A549 (cell line): ENCODE measurements around the gene CUX1. TPM values are rescaled to one million over a fixed set of nuclear protein-coding genes. Genes with fewer than 3 reads are reported as not detected.

ENCODE experiments used
- ATAC-seq, 2 experiments: fragments of 200-7000 bp in 1 of 2; fragments of >200 bp in 1 of 2; cut with Nextera tagmentation in 1 of 2; cut with Tn5 transposase in 1 of 2; 3 replicates each; pipeline versions ENCODE4 v1.8.0 to v1.9.1; 2018 to 2020; ENCODE audit warnings: mild to moderate bottlenecking in 1 of 2, moderate library complexity in 1 of 2
- CTCF ChIA-PET: fragments of 300-600 bp; sonication (Branson Sonifier 250); formaldehyde crosslinking; extraction: SDS; loops from one replicate; lab custom pipeline; 2021; ENCODE audit warnings: antibody characterized with exemption, inconsistent platforms; lab: Yijun Ruan, JAX
- POLR2A ChIA-PET: fragments of 350-600 bp; formaldehyde crosslinking; extraction: SDS; loops from one replicate; lab custom pipeline; 2021; ENCODE audit warnings: antibody characterized with exemption, inconsistent platforms; lab: Yijun Ruan, JAX
- DNase-seq, 2 experiments: peaks; one replicate each; pipeline versions ENCODE4 v3.0.0 to v3.0.0-alpha.2; 2011 to 2016; ENCODE audit warnings: low read depth in 1 of 2, low spot score in 1 of 2
- FAIRE-seq: peaks from 2 replicates; lab custom pipeline; 2011; peaks lifted over from hg19 to GRCh38; lab: Jason Lieb, UNC
- H3K27ac ChIP-seq, 2 experiments: fragments of >200 bp; sonication (Bioruptor Twin); formaldehyde crosslinking; 3 replicates each; pipeline ENCODE4 v1.5.1; 2016 to 2017
- H3K4me1 ChIP-seq: fragments of >200 bp; sonication (Bioruptor Twin); formaldehyde crosslinking; 3 replicates; pipeline ENCODE4 v1.6.1; 2016
- H3K4me2 ChIP-seq: fragments of >200 bp; sonication (Bioruptor Twin); formaldehyde crosslinking; 3 replicates; pipeline ENCODE4 v1.6.1; 2016
- H3K4me3 ChIP-seq: fragments of >200 bp; sonication (Bioruptor Twin); formaldehyde crosslinking; 3 replicates; pipeline ENCODE4 v1.5.1; 2016
- H3K9me3 ChIP-seq: fragments of >200 bp; sonication (Bioruptor Twin); formaldehyde crosslinking; 3 replicates; pipeline ENCODE4 v1.6.1; 2016
- CBX2 ChIP-seq: fragments of 200-600 bp; sonication (generic); IDR thresholded peaks from 2 replicates; pipeline ENCODE4 v1.6.1; 2016; ENCODE audit warnings: low read depth, mild to moderate bottlenecking, borderline replicate concordance
- CHD2 ChIP-seq: fragments of 150-350 bp; IDR thresholded peaks from 2 replicates; pipeline ENCODE4 v1.6.1; 2014; ENCODE audit warnings: low read length; ENCODE audit not compliant: partially characterized antibody
- EP300 ChIP-seq, 2 experiments: fragments of >200 bp; sonication (Bioruptor Twin); formaldehyde crosslinking; IDR thresholded peaks; 2 replicates in 1 of 2; 3 replicates in 1 of 2; pipeline ENCODE4 v1.6.1; 2016 to 2017
- FOSL2 ChIP-seq, 2 experiments: fragments of 450-650 bp in 1 of 2; fragments of >200 bp in 1 of 2; sonication (Bioruptor Twin) in 1 of 2; formaldehyde crosslinking; IDR thresholded peaks; 2 replicates each; pipeline versions ENCODE4 v1.5.0 to v1.6.1; 2016 to 2020; ENCODE audit warnings: mild to moderate bottlenecking in 1 of 2, moderate library complexity in 1 of 2
- HEYL ChIP-seq: fragments of 250-450 bp; sonication (Bioruptor Pico); IDR thresholded peaks from 2 replicates; pipeline ENCODE4 v1.8.0; 2021; ENCODE audit warnings: mild to moderate bottlenecking, moderate library complexity
- HOXA7 ChIP-seq: fragments of 250-450 bp; sonication (Bioruptor Pico); IDR thresholded peaks from 2 replicates; pipeline ENCODE4 v1.5.0; 2020; ENCODE audit warnings: mild to moderate bottlenecking, moderate library complexity
- HOXB13 ChIP-seq: fragments of 250-450 bp; sonication (Bioruptor Pico); IDR thresholded peaks from 2 replicates; pipeline ENCODE4 v1.5.0; 2020; ENCODE audit warnings: low read depth, mild to moderate bottlenecking, moderate library complexity
- HOXB5 ChIP-seq: fragments of 250-450 bp; sonication (Bioruptor Pico); IDR thresholded peaks from 2 replicates; pipeline ENCODE4 v1.5.0; 2020; ENCODE audit warnings: mild to moderate bottlenecking, moderate library complexity
- JUN ChIP-seq, 2 experiments: fragments of >200 bp; sonication (Bioruptor Twin); formaldehyde crosslinking; IDR thresholded peaks; 2 replicates in 1 of 2; 3 replicates in 1 of 2; pipeline ENCODE4 v1.6.1; 2016 to 2017
- KDM5A ChIP-seq: fragments of 200-600 bp; sonication (generic); IDR thresholded peaks from 2 replicates; pipeline ENCODE4 v1.6.1; 2016; ENCODE audit warnings: antibody characterized with exemption, mild to moderate bottlenecking
- MYC ChIP-seq: IDR thresholded peaks from 2 replicates; pipeline ENCODE4 v1.6.1; 2012; ENCODE audit warnings: mild to moderate bottlenecking, inconsistent platforms, low read length, improper control_type of control experiment, borderline replicate concordance
- PHF8 ChIP-seq: fragments of 200-600 bp; sonication (generic); IDR thresholded peaks from 2 replicates; pipeline ENCODE4 v1.6.1; 2016; ENCODE audit warnings: low read depth, mild to moderate bottlenecking, antibody characterized with exemption, moderate library complexity, borderline replicate concordance
- POLR2A ChIP-seq: IDR thresholded peaks from 2 replicates; pipeline ENCODE4 v1.6.1; 2012; ENCODE audit warnings: mild to moderate bottlenecking, low read length
- RAD21 ChIP-seq, 2 experiments: fragments of >200 bp in 1 of 2; sonication (Bioruptor Twin) in 1 of 2; formaldehyde crosslinking in 1 of 2; IDR thresholded peaks in 1 of 2; conservative IDR thresholded peaks in 1 of 2; 2 replicates in 1 of 2; 3 replicates in 1 of 2; pipeline ENCODE4 v1.6.1; 2012 to 2018; ENCODE audit warnings: inconsistent platforms in 1 of 2
- RARB ChIP-seq: fragments of 250-450 bp; sonication (Bioruptor Pico); IDR thresholded peaks from 2 replicates; pipeline ENCODE4 v1.8.0; 2021; ENCODE audit warnings: mild to moderate bottlenecking, moderate library complexity
- RCOR1 ChIP-seq: fragments of 150-350 bp; IDR thresholded peaks from 2 replicates; pipeline ENCODE4 v1.6.1; 2014; ENCODE audit warnings: antibody characterized with exemption, low read length, low read depth
- RNF2 ChIP-seq: fragments of 200-600 bp; sonication (generic); IDR thresholded peaks from 2 replicates; pipeline ENCODE4 v1.6.1; 2016; ENCODE audit warnings: low read depth, mild to moderate bottlenecking, antibody characterized with exemption, moderate library complexity, borderline replicate concordance
- SREBF2 ChIP-seq: fragments of 450-650 bp; IDR thresholded peaks from 2 replicates; pipeline ENCODE4 v1.6.1; 2014; ENCODE audit warnings: mild to moderate bottlenecking, moderate library complexity
- TFCP2L1 ChIP-seq: fragments of 250-450 bp; sonication (Bioruptor Pico); IDR thresholded peaks from 2 replicates; pipeline ENCODE4 v1.5.0; 2021; ENCODE audit warnings: mild to moderate bottlenecking
- TP53 ChIP-seq: fragments of 250-450 bp; sonication (Bioruptor Pico); IDR thresholded peaks from 2 replicates; pipeline ENCODE4 v1.5.0; 2021; ENCODE audit warnings: mild to moderate bottlenecking, moderate library complexity
- ZC3H11A ChIP-seq: fragments of 450-650 bp; IDR thresholded peaks from 2 replicates; pipeline ENCODE4 v1.6.1; 2014; ENCODE audit warnings: antibody characterized with exemption, mild to moderate bottlenecking
- ZFP36 ChIP-seq: fragments of 450-650 bp; IDR thresholded peaks from 2 replicates; pipeline ENCODE4 v1.6.1; 2014; ENCODE audit warnings: borderline replicate concordance; ENCODE audit not compliant: partially characterized antibody
- ZNF302 ChIP-seq: fragments of 250-450 bp; sonication (Bioruptor Pico); IDR thresholded peaks from 2 replicates; pipeline ENCODE4 v1.9.0; 2021; ENCODE audit warnings: inconsistent platforms, mild to moderate bottlenecking, moderate library complexity
- WGBS: methylation state at CpG from one replicate; pipeline ENCODE4 v1.1.6; 2017; ENCODE audit errors: missing lambda C conversion rate; 5-methylcytosine and 5-hydroxymethylcytosine counted together
- polyA plus RNA-seq, 4 experiments: library from polyadenylated mRNA; depleted of rRNA in 3 of 4; stranded (reverse); fragments of >200 nt; fragmentation: RNase III in 1 of 4; extraction: RNeasy Plus Mini Kit Qiagen cat#74134 plus additional on column Dnase treatment in 1 of 4; gene quantifications; 2 replicates in 3 of 4; 3 replicates in 1 of 4; pipeline ENCODE4 v1.2.3, GENCODE V29; 2011 to 2017
- TF ChIP-seq, protein P1 (sequence below): fragments of >200 bp; sonication (Bioruptor Twin); formaldehyde crosslinking; IDR thresholded peaks from 3 replicates; pipeline ENCODE4 v1.5.1; 2016
- TF ChIP-seq, protein P2 (sequence below): fragments of 150-350 bp; IDR thresholded peaks from 2 replicates; pipeline ENCODE4 v1.6.1; 2014; ENCODE audit warnings: low read depth, mild to moderate bottlenecking, low read length
- TF ChIP-seq, protein P3 (sequence below): IDR thresholded peaks from 2 replicates; pipeline ENCODE4 v1.6.1; 2012

CUX1 gene
- polyA plus RNA-seq, 2 of the 4 experiments (the other 2 are of a cell fraction), result 32.7 to 33.4 TPM

DNA sequence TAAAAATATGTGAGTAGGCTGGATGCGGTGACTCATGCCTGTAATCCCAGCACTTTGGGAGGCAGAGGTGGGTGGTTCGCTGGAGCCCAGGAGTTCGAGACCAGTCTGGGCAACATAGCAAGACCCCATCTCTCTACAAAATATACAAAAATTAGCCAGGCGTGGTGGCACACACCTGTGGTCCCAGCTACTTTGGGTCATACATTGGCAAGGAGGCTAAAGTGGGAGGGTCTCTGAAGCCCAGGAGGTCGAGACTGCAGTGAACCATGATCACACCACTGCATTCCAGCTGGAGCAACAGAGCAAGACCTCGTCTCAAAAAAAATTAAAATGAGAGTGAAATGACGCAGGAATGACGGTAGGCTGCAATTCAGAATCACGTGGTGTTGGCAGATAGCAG, 404.5 kb downstream of the CUX1 start:
- H3K4me2 ChIP-seq, result no peak overlapping the region
- ChIA-PET CTCF (interaction anchor here (1.2 to 3.6 kb wide), 3 partner anchors 15 to 50 kb away, joined by 3 to 16 read pairs (median 4); no protein-coding TSS in a partner anchor), POLR2A (no interaction called here)
- no peak overlapping the region for H3K4me3 ChIP-seq
- ATAC-seq, result no peak
- DNase-seq, result no peak
- H3K27ac ChIP-seq, result no peak overlapping the region
- H3K9me3 ChIP-seq, result no peaks in the 10 kb centered on the region
- 95% methylated on average over 9 of the region's 9 CpGs for WGBS
- no peaks in the 10 kb centered on the region for H3K4me1 ChIP-seq
- no peak for TF ChIP-seq ZNF302
- TF ChIP-seq TFCP2L1 (CRISPR knock-in tag), result no peak
- TF ChIP-seq KDM5A, result no peak
- no peak for TF ChIP-seq HOXB5
- TF ChIP-seq CHD2, result no peak
- TF ChIP-seq, protein P1, sequence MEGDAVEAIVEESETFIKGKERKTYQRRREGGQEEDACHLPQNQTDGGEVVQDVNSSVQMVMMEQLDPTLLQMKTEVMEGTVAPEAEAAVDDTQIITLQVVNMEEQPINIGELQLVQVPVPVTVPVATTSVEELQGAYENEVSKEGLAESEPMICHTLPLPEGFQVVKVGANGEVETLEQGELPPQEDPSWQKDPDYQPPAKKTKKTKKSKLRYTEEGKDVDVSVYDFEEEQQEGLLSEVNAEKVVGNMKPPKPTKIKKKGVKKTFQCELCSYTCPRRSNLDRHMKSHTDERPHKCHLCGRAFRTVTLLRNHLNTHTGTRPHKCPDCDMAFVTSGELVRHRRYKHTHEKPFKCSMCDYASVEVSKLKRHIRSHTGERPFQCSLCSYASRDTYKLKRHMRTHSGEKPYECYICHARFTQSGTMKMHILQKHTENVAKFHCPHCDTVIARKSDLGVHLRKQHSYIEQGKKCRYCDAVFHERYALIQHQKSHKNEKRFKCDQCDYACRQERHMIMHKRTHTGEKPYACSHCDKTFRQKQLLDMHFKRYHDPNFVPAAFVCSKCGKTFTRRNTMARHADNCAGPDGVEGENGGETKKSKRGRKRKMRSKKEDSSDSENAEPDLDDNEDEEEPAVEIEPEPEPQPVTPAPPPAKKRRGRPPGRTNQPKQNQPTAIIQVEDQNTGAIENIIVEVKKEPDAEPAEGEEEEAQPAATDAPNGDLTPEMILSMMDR, result no peak
- no peak for TF ChIP-seq JUN (IDR thresholded peaks at IDR 0.05)
- no peak for TF ChIP-seq HOXB13 (CRISPR knock-in tag)
- no peak for TF ChIP-seq RCOR1
- TF ChIP-seq PHF8, result no peak
- TF ChIP-seq TP53, result no peak
- TF ChIP-seq EP300 (IDR thresholded peaks at IDR 0.05), result no peak
- TF ChIP-seq ZFP36, result no peak
- TF ChIP-seq, protein P2, sequence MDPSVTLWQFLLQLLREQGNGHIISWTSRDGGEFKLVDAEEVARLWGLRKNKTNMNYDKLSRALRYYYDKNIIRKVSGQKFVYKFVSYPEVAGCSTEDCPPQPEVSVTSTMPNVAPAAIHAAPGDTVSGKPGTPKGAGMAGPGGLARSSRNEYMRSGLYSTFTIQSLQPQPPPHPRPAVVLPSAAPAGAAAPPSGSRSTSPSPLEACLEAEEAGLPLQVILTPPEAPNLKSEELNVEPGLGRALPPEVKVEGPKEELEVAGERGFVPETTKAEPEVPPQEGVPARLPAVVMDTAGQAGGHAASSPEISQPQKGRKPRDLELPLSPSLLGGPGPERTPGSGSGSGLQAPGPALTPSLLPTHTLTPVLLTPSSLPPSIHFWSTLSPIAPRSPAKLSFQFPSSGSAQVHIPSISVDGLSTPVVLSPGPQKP, result no peak
- TF ChIP-seq SREBF2, result no peak
- no peak for TF ChIP-seq RARB (CRISPR knock-in tag)
- no peak for FAIRE-seq

DNA sequence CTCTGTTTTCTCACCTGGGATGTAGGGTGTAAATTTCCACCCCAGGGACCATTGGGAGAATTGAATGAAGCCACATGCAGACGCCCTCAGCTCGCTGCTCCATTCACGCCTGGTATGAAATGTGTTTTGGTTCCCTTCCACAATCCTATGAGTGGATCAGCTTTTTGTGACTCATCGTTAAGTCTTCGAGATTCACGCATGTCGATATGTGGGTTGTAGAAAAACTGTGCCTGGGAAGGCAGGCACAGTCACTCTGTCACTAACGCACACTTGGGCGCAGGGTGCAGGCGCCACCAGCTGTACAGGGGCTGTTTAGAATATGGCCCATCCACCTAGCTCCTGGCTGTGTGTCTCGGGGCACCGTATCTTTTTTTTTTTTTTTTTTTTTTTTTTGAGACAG, 405.0 kb downstream of the CUX1 start:
- Histone ChIP-seq H3K4me2 (no peak overlapping the region), H3K4me1 (no peaks in the 10 kb centered on the region), H3K27ac (no peak overlapping the region), H3K4me3 (no peak overlapping the region), H3K9me3 (no peaks in the 10 kb centered on the region)
- DNase-seq (no peak), FAIRE-seq (no peak), ATAC-seq (no peak)
- ChIA-PET CTCF (interaction anchor here (1.2 kb wide), 2 partner anchors 21 to 49 kb away, joined by 3 to 4 read pairs; no protein-coding TSS in a partner anchor), POLR2A (no interaction called here)
- WGBS, result 91% methylated on average over 12 of the region's 12 CpGs
- TF ChIP-seq HOXA7 (CRISPR knock-in tag), result no peak
- TF ChIP-seq FOSL2 (IDR thresholded peaks at IDR 0.05), result no peak
- TF ChIP-seq FOSL2 (CRISPR knock-in tag; IDR thresholded peaks at IDR 0.05), result peak; percentile 17; the same call in 1 of the 2 replicates
- TF ChIP-seq, all 56 proteins: peak for 1

DNA sequence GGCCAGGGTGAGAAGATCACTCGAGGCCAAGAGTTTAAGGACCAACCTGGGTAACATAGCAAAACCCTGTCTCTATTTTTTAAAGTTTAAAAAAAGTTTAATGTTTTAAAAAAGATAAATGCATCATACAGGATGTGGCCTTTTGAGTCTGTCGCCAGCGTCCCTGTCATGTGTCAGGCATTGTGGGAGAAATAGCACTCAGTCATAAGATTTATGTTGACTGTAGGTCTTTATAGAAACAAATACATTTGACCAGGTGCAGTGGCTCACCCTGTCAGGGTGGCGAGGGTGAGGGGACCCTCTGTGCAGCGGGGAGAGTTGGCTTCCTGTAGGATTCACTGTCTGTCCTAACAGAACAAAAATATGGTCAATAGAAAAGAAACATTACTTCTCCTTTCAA, 405.8 kb downstream of the CUX1 start:
- TF ChIP-seq FOSL2 (IDR thresholded peaks at IDR 0.05) (no peak), FOSL2 (CRISPR knock-in tag; IDR thresholded peaks at IDR 0.05) (no peak), MYC (no peak), ZC3H11A (no peak), RNF2 (no peak), CBX2 (no peak), RCOR1 (no peak), POLR2A (no peak), RAD21 (conservative IDR thresholded peaks at IDR 0.05 in 1 of 2, IDR thresholded peaks at IDR 0.05 in 1 of 2) (no peak), HEYL (no peak)
- TF ChIP-seq, protein P3, sequence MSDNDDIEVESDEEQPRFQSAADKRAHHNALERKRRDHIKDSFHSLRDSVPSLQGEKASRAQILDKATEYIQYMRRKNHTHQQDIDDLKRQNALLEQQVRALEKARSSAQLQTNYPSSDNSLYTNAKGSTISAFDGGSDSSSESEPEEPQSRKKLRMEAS, result no peak
- TF ChIP-seq, protein P2, result no peak
- H3K4me3 ChIP-seq, result no peak overlapping the region
- ATAC-seq, result no peak
- no peak overlapping the region for H3K27ac ChIP-seq
- no peak for FAIRE-seq
- no peaks in the 10 kb centered on the region for H3K9me3 ChIP-seq
- CTCF ChIA-PET, result interaction anchor here (1.2 kb wide), 2 partner anchors 22 to 49 kb away, joined by 3 to 4 read pairs; no protein-coding TSS in a partner anchor
- POLR2A ChIA-PET, result no interaction called here
- H3K4me2 ChIP-seq, result no peak overlapping the region
- H3K4me1 ChIP-seq, result no peaks in the 10 kb centered on the region
- WGBS, result 94% methylated on average over 5 of the region's 5 CpGs
- no peak for DNase-seq
